GM21786 (cell line): ENCODE data around the gene CD6.
"Not testable (repeated sequence)": the region's sequence is repeated elsewhere in the genome, so short reads cannot be mapped to it uniquely, and the experiment has no call there.

ENCODE experiments used
- ATAC-seq: cut with Tn5 transposase; IDR thresholded peaks from one replicate; pipeline ENCODE4 v1.9.1; 2021; ENCODE audit not compliant: unreplicated experiment

Gene CD6

DNA sequence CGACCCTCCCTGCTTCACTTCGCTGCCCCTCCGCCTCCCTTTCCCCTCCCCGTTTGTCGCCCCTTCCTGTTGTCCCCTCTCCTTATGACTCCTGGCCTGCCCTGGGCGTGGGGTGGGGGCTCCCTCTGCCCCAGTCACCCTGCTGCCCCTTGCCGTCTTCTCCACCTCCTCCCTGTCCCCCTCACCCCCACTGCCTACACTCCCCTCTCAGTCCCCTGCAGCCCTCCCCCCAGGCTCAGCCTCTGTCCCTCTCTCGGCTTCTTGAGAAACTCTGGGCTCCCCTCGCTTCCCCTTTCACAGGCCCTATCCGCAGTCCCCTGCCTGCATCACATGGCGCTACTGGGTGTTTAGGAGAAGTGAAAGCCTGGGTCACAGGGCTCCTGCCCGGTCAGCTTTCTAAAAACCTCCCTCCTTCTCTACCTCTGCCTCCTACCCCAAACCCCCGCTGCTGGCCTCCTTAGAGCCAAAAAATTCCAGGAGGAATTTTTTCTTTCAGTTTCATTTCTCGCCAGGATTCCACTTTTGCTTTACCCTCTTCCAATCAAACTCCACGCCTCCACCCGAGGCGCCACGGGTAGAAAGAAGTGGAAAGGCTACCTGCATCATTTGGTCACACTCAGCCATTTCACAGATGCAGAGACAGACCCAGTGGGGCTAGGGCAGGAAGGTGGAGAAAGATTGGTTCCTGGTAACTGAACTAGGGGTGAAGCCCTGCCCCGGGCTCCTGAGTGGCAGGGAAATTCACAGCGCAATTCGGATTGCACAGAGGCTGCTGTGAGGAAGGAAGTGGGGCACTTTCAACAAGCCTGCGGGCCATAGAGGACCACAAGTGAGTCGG, 19.4 kb upstream of the CD6 start, which contains the start of gene SLC15A3:
TSS of gene SLC15A3 (minus strand) at position 273 of the 838 bp plus-strand sequence. CDS start 625 bp downstream, outside the sequence.
- peak; percentile 83 for ATAC-seq

DNA sequence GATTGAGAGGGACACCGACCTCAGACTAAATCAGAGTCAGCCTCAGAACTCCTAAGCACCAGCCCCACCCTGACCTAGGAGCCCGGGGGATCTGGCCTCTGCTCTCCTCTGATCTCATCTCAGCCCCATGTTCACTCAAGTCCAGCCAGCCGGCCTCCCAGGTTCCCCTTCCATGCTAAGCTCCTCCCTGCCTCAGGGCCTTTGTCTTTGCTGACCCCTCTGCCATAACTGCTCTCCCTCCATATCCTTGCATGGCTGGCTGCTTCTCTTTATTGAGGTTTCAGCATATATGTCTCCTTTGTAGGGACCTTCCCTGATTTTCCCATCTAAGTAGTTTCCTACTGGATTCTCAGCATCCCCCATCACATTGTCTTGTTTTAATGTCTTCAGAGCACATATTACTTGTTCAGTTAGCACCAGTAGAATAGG, 18.7 kb upstream of the CD6 start:
- ATAC-seq = no peak

DNA sequence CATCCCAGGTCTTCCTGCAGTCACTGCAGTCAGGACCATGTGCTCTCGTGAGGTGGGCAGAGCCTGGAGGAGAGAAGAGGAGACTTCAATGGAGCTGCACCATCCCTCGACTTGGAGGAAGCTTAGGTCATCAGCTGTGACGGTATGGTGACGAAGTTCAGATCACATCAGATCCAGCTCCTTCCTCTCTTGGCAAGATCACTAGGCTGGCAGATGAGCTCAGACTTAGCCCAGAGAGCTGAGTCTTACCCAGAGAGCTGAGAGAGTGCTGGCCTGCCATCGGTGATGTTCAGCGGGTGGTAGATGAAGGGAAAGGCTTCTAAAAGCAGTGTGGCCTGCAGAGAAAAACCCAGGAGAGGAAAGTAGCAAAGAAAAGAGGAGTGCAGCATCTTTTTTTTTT, 17.7 kb upstream of the CD6 start:
- ATAC-seq = no peak

DNA sequence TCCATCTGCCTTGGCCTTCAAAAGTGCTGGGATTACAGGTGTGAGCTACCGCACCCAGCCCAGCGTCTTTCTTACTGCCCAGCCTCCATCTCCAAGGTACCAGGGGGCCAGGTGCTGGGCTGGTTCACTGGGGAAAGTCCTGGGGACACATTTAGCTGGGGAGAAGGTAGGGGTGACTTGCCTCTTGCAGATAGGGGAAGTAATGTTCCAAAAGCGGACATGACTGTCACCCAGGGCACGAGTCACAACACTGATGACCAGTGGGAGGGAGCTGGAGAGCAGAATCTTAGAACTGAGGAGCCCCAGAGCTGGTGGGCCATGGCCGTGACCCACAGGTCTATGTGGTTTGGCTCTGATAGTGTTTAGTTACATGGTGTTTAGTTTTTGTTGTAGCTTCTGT, 17.1 kb upstream of the CD6 start:
- ATAC-seq = no peak

DNA sequence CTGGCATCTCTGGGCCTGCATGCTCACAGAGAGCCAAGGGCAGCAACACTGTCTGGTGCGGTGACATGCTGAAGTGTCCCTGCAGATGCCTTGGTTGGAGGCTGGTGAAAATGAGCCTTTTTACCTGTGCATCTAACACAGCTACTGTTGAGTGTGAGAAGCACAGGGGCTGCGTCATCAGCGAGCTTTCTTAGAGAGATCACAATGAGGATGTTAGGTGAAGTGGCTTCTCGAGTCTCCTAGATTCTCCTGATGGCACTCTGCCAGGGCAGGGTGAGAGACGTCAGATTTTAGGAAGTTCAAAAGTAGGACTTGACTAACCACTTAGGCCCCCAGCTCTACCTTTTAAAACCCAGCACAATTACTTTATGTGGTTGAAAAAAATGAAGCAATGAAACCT, 15.9 kb upstream of the CD6 start:
- ATAC-seq = no peak

DNA sequence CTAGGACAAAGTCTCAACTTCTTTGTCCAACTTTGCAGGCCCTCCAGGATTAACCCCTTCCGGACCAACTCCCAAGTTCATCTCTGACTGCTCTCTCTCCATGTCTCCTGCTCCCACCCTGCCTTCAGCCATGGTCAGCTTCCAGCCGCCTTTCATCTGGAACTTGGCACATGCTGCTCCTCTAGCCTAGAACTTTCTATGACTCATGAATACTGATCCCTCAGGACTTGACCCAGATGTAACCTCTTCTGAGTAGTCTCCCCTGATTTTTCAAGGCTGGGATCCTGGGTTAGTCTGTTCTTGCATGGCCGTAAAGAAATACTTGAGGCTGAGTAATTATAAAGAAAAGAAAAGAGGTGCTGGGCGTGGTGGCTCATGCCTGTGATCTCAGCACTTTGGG, 14.3 kb upstream of the CD6 start:
- ATAC-seq = no peak

DNA sequence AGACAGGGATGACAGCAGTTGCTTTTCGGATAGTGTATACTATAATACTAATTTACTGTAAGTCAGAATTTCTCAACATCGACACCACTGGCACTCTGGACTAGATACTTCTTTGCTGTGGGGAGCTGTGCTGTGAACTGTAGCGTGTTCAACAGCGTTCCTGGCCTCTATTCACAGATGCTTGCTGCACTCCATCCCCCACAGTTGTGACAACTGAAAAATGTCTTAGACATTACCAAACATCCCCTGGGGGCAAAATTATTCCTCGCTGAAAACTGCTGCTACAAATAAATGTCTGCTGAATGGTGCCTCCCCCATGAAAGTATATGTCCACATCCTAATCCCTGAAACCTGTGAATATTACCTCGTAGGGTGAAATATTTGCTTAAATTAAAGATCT, 12.0 kb upstream of the CD6 start:
- ATAC-seq = no peak

DNA sequence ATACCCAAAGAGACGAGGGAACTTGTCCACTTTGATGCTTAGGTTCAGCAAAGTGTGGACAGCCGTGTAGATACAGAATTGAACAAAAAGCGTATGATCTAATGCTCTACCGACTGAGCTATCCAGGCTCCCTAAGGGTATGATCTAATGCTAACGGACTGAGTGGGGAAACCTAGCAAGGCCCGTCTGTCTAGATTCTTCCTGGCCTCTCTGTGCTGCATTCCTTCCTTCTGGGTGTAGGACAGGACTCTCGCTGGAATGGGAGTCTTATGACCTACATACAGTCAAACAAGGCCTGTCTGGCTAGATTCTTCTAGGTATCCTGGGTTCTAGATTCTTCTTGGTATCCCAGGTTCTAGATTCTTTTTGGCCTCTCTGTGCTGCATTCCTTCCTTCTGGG, 11.1 kb upstream of the CD6 start:
- ATAC-seq = no peak

DNA sequence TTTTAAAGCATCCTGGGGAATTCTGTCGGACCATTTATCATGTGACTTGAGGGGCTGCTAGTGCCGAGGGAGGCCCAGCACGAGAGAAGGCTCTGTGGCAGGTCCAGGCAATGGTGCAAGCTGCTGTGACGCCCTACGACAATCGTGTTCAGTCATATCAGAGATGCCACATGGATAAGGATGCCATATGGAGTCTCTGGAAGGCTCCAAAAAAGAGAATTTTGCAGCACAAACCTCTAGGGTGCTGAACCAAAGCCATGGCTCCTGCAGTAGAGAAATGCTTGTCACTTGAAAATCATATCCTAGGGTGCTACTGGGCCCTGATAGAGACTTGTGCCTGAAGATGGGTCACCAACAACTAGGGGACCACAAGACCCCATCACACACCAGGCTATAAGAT, 6.7 kb upstream of the CD6 start:
- ATAC-seq = no peak

DNA sequence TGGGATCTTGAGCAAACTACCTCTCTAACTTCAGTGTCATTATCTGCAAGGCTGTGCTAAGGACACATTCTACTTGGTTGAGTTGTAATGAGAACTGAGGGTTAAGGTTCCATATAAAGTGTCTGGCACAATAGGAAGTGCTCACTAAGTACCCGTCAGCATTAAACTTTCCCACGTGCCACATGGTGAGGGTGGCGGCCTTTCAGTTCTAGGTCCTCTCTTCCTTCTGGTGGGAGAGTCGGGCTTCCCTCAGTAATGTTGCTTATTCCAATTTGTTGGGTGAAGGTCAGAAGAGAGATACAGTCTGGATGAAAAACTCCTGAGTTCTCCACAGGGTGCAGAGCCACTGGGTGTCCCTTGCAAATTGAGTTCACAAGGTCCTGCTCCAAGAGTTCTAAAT, 4.6 kb upstream of the CD6 start:
- ATAC-seq = no peak

DNA sequence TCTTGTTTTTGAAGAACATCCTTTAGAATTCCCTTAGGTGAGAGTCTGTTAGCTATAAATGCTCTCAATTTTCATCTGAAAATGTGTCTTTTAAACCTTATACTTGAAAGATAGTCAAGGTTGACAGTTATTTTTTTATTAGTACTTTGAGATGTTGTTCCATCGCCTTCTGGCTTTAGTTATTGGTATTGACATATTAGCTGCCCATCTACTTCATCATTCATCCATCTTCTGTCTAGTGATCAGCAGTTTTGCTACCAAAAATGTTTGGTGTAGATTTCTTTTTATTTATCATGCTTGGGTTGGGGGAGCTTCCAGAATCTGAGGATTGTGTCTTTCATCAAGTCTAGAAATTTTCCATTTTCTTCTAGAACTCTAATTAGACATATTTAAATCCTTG, 3.3 kb upstream of the CD6 start:
- no peak for ATAC-seq

DNA sequence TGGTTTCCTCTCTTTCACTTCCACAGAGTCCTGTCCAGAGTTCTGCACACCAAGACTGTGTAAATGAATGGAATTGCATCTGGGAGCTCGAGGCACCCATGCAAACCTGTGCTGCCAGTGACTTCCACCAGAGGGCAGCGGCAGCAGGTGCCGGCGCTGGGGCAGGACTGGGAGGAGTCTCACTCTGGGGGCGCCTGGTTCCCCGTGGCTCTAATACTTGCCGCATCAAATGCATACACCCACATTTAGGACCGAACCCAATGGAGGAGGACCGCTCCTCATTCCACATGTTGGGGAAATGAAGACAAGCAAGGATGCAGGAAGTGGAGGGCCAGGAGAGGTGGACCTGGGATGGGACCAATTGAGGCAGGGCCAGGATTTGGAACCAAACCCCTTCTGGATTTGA, 1.1 kb upstream of the CD6 start:
- ATAC-seq = no peak

DNA sequence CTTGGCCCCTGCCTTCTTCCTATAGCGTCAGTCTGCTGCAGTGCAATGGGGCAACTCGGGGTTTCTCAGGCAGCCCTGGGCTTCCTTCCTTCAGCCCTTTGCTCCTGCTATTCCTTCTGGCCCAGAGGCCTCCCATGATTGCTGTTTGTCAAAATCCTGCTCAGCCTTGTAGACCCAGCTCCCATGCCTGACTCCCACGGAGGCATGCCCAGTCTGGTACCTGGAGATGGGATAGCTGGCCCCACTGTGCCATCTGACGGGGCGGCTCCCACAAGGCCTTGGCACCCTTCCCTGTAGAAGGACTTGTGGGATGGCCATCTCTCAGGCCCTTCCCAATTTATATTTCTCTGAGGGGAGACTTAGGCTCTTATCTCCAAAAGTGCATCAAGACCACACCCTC, 590 bp upstream of the CD6 start:
- no peak for ATAC-seq

DNA sequence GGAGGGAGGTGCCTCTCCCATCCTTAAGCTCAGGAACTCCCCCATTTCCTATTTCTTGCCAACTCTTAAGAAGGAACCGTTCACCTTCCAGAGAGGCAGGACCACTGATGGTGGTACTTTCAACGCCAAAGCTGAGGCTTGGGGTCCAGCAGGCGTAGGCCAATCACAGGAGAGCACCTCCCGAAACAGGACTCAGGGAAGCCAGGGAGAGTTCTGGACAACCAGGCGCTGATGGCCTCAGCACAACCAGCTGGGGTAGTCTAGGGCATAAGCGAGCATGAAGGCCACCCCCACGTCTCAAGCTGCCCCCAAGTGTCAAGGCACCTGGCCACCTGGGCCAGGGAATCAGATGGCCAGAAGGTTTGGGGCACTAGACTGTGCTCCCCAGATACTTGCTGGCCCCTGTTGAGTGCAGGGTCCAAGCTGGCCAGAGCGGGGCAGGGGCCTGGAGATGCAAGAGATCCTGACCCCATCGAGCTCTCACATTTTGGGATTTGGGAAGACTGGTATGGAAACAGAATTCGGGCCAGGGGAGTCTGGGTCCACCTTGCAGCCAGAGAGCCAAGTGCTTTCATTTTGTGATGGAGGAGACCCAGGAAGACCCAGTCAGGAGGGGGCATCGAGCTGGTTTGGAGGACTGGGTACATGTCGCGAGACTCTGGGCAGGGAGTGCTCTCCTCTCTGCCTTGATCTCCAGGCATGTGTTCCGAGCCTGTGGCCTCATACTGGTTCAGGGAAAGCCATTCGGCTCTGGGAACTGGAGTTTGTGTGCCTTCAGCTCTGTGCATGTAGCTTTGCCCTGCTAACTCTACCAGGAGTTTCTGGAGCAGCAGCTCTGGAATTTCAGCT, 926 bp downstream of the CD6 start:
- ATAC-seq = no peak

DNA sequence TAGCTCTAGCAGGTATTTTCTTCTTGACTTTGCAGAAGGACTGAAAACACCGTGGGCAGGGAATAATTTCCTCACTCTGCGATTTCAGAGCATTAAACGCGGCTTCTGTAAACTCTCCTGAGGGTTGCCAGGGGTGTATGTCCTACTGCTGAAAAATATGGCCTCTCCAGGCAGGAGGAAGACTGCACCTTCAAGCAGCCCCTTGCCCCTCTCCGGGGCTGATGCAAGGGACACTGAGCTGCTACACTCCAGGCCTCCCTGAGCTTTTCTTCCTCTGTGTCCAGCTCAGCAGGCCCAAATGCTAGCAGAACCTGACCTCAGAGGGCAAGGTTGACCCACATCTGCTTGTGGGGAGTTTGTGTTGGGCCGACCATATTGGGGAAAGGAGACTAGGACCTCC, 2.2 kb downstream of the CD6 start:
- no peak for ATAC-seq

DNA sequence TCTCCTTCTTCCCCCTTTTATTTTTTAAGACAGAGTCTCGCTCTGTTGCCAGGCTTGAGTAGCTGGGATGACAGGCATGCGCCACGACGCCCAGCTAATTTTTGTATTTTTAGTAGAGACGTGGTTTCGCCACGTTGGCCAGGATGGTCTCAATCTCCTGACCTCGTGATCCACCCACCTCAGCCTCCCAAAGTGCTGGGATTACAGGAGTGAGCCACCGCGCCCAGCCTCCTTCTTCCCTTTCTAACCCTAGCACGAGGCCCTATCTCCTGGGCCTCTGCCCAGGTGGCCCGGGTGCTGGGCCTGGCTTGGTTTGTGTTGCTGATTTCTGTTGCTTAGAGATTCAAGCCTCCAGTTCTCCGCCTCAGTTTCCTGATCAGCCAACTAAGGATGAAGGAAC, 2.8 kb downstream of the CD6 start:
- ATAC-seq = not testable (repeated sequence)

DNA sequence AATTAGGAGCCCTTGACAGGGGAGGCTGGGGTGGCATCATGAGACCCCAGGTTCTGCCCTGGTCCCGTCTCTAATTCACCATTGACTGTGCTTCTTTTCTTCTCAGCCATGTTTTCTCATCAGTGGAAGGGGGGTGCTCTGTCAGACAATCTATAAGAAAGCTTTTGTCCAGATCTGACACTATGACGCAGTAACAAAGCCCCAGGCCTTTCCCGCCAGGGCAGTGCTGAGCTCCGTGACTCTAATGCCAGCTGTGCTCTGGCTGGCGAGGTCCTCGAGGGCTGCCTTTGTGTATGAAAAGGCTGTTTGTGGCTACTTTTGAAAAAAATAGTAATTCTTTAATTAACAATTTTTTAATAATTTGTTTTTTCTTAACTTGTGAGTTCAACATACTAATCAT, 3.2 kb downstream of the CD6 start:
- ATAC-seq = no peak

DNA sequence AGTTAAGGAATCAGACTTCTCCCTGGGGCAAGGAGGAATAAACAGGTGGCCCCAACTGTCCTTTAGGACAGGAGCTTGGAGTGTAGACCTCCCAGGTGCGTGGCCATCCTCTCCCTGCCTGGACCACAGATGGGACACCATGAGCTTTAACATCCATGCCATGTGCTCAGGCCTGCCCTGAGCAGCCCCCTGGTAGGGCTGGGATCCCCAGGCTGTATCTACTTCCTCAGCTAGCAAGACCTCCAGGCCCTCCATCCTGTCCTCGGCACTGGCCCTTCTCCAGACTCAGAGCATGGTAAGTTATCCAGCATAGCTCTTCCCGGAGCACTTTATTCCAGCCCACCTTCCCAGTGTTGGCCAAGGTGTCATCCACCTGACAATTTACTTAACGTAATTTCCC, 5.7 kb downstream of the CD6 start:
- ATAC-seq = no peak

DNA sequence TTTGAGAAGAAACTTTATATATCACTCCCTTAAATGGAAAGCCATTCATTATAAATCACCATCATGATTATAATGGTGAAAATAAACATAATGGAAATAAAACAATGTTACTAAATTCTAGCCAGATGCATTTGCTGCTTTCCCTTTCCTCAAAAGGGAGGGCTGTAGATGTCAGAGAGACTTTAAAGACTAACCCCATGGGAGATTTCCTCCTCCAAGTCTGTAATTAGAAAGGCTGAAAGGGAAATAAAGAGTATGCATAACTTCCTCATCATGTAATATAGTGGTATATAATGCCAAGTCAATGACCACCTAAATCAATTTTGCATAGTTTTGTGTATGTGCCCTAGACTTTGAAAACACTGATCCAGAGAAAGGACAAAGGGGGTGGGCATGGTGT, 6.4 kb downstream of the CD6 start:
- no peak for ATAC-seq

DNA sequence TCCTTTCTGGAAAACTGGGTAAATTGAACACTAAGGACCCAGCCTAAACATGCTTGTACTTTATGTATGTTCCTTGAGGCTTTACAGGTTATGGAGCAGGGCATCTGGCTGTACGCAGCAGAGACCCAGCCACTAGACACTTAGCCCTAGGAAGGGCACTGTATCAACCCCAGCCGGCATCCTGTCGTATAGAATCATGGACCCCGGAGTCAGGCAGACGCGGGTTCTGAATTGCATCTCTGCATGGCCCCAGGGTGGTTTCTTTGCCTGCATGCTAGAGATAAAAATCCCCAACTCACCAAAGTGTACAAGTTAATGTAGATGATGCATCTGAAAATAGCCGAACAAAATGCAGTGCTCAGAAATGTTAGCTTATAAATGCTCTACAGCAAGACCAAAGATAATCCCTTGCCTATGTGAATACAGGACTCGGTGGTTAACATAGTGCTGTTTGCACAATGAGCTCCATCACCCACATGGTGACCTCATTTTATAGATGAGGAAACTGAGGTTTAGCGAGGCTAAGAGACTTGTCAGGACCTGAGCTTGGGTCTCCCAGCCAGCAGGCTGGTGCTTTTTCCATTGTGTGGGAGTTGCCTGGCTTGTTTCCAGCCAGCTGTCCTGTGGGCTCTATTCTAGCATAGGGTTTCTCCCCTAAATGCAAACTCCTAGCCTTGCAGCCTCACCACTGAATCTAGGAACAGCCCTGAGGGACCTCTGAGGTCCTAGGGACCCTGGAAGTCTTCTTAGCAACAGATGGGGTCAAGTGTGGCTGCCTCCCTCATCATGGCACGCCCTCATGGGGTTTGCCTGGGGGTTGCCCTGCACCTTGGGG, 7.3 kb downstream of the CD6 start:
- ATAC-seq = no peak

DNA sequence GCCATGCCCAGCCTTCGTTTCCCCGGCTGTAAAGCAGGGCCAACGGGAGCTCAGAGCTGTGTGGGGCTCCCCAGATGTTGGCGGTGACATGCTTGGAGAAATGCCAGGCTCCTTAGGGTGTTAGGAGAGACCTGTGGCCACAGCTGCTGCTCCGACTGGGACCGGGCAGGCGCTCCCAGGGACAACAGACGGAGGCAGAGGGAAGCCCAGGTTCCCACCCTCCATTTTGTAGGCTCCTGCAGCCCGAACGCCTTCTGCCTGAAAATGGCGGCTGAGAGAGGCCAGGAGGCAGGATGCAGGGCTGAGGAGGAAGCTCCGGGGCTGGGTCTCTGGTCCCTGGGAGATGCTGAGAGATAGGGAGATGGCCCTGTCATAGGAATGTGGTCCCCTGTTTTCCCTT, 10.0 kb downstream of the CD6 start:
- no peak for ATAC-seq
